ENCODE measurements around the gene MED26. TPM values are rescaled to one million over a fixed set of nuclear protein-coding genes. Genes with fewer than 3 reads are reported as not detected.

The MED26 gene
- total and polyA plus RNA-seq, 2 of the 8 experiments (the other 6 are each of a cell fraction or from before 2014, with no cell fraction given): 5.3 to 10.7 TPM

DNA sequence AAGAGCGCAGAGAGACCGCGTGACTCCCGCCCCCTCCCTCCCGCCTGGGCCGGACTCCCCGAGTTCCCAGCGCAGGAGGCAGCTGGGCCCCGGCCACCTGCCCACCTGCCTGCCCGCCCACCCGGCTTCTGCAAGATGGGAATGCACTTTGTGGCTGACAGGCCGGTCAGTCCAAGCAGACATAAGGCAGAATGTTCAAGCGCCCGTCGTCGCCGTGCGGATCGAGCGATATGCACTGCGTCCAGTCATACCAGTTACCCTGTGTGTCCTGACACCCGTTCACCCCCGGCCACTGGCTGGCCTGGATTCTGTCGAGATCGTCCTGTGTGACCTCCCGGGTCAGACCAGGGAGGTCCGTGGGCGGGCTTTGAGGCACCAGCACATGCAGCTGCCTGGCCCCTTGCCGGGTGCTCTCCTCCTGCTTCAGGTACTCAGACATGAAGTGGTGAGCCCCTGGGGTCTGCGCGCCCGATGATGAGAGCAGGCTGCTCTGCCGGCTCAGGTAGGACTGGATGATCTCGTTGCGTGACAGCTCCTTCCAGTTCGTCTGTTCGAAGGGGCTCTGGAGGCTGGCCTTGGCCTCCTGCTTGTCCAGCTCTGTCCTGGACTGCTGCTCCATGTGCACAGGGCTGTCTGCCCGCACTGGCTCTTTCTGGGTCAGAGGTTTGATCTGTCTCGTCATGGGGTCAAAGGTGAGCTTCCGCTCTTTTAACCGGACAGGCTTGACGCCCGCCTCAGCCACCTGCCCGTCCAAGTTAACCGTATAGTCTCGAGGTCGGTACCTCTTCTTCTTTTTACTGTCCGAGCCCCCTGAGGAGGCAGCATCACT, 51.9 kb downstream of the MED26 start:
- Histone ChIP-seq H4K5ac (ENCODE audit: insufficient read length, low read depth, low read length) (no peak overlapping the region), H2BK15ac (ENCODE audit: low read length) (no peak overlapping the region), H3K27me3 (replicated peaks in 1 of 4; ENCODE audit: control insufficient read depth in 3 of 4, extremely low read depth in 1 of 4, insufficient read depth in 3 of 4, low read length in 3 of 4) (no peaks in the 10 kb centered on the region), H2BK20ac (ENCODE audit: low read length) (no peak overlapping the region), H3K56ac (replicated peaks; ENCODE audit: insufficient read length, low read depth, low read length) (no peak overlapping the region), H3K27ac (ENCODE audit: low read depth, low read length) (no peak overlapping the region), H3K9ac (replicated peaks in 1 of 4; ENCODE audit: extremely low read depth in 1 of 4, low read depth in 3 of 4, low read length in 3 of 4) (no peak overlapping the region; a peak in 1 of 7 replicates), H3K9me3 (ENCODE audit: insufficient read depth in 2 of 2, low read depth in 1 of 2, low read length in 1 of 2) (no peaks in the 10 kb centered on the region), H3K23me2 (ENCODE audit: low read depth, low read length) (peaks cover 9% of the 10 kb centered on the region; the same call in 1 of the 2 replicates), H4K91ac (replicated peaks; ENCODE audit: insufficient read length, low read length) (no peak overlapping the region), H2BK12ac (ENCODE audit: low read depth, low read length) (no peak overlapping the region), H3K4ac (replicated peaks; ENCODE audit: insufficient read length, low read depth, low read length) (no peak overlapping the region), H3K79me1 (ENCODE audit: low read depth, low read length) (peaks cover 32% of the 10 kb centered on the region), H4K8ac (ENCODE audit: extremely low read depth, insufficient read depth, low read length) (peak overlapping the region; percentile 14; the same call in 1 of the 2 replicates), H2BK5ac (ENCODE audit: low read depth, low read length) (no peak overlapping the region), H2AFZ (ENCODE audit: low read length) (no peak overlapping the region), H2BK120ac (replicated peaks; ENCODE audit: low read depth, low read length) (no peak overlapping the region), H3K14ac (ENCODE audit: insufficient read length) (no peak overlapping the region), H3K18ac (ENCODE audit: extremely low read depth, low read length) (no peak overlapping the region), H3K23ac (ENCODE audit: insufficient read length) (no peak overlapping the region), H3K4me3 (ENCODE audit: extremely low read depth in 1 of 4, insufficient read depth in 2 of 4, low read depth in 3 of 4, low read length in 4 of 4) (no peak overlapping the region), H3K4me1 (replicated peaks in 1 of 4; ENCODE audit: control insufficient read depth in 3 of 4, insufficient read depth in 4 of 4, low read length in 3 of 4) (peaks cover 0 to 6% (median 3%) of the 10 kb centered on the region in 4 experiments; a peak in 5 of 7 replicates), H3K36me3 (ENCODE audit: control insufficient read depth in 2 of 4, insufficient read depth in 4 of 4, low read length in 3 of 4) (peaks cover 0 to 18% (median 7%) of the 10 kb centered on the region in 4 experiments; a peak in 6 of 8 replicates), H3K79me2 (ENCODE audit: control insufficient read depth in 1 of 2, insufficient read depth in 2 of 2, low read length in 2 of 2) (peaks cover 0 to 59% of the 10 kb centered on the region in 2 experiments; a peak in 2 of 4 replicates), H2AK5ac (ENCODE audit: low read depth, low read length) (no peak overlapping the region), H4K20me1 (replicated peaks in 1 of 2; ENCODE audit: control insufficient read depth in 1 of 2, insufficient read depth in 2 of 2, low read length in 2 of 2) (peaks cover 15 to 25% of the 10 kb centered on the region in 2 experiments), H3K4me2 (ENCODE audit: insufficient read depth in 1 of 2, low read depth in 2 of 2, low read length in 2 of 2) (no peak overlapping the region)
- ChIA-PET CTCF (ENCODE audit: partially characterized antibody) (no interaction called here), POLR2A (ENCODE audit: partially characterized antibody) (interaction anchor here (0.7 to 2.6 kb wide), 6 partner anchors 8 to 52 kb away, joined by 3 to 11 read pairs (median 4); partner anchors contain the start of gene MED26)
- FAIRE-seq (no peak), DNase-seq (ENCODE audit: low read depth in 1 of 2, low spot score in 2 of 2) (no peak)
- TF ChIP-seq SP2 (IDR thresholded peaks at IDR 0.05; ENCODE audit: low read length): no peak
- TF ChIP-seq GTF2F1 (IDR thresholded peaks at IDR 0.05; ENCODE audit: borderline replicate concordance, low read depth, low read length): no peak
- TF ChIP-seq CBX8 (IDR thresholded peaks at IDR 0.05; ENCODE audit: borderline replicate concordance, low read depth, low read length): no peak
- TF ChIP-seq NANOG (IDR thresholded peaks at IDR 0.05; ENCODE audit: insufficient read depth, low read depth, low read length, poor library complexity, severe bottlenecking): no peak
- no peak for TF ChIP-seq KDM1A (IDR thresholded peaks at IDR 0.05; ENCODE audit: borderline replicate concordance, low read length)
- TF ChIP-seq MAFK (IDR thresholded peaks at IDR 0.05; ENCODE audit: low read depth, low read length): no peak
- WGBS, 2 experiments (ENCODE audit: extremely low coverage in 1 of 2, insufficient coverage in 1 of 2, insufficient read length in 1 of 2, insufficient replicate concordance in 2 of 2, low coverage in 1 of 2, low lambda C conversion rate in 2 of 2, missing lambda C conversion rate in 1 of 2): 95% methylated on average over 37 of the region's 48 CpGs; no CpG with 5 or more reads in 1 of the 2 experiments

All from H1 (cell line).